Renal pelvis (tissue), 4 donors: ENCODE results near the gene SRGAP1. TPM values are rescaled to one million over a fixed set of nuclear protein-coding genes. Genes with fewer than 3 reads are reported as not detected.
"Not testable (repeated sequence)": the region's sequence is repeated elsewhere in the genome, so short reads cannot be mapped to it uniquely, and the experiment has no call there.

ENCODE experiments used
- DNase-seq: peaks from one replicate; pipeline ENCODE4 v3.0.0-alpha.2; 2013
- polyA plus RNA-seq, 3 donors: library from polyadenylated mRNA; unstranded; fragments of 120-200 nt; gene quantifications; one replicate each; pipeline ENCODE4 v1.2.1, GENCODE V29; 2013; ENCODE audit not compliant: insufficient read length in 3 of 3

Gene SRGAP1
- polyA plus RNA-seq, 3 donors = 19.7 to 33.4 (median 24.3) TPM

DNA sequence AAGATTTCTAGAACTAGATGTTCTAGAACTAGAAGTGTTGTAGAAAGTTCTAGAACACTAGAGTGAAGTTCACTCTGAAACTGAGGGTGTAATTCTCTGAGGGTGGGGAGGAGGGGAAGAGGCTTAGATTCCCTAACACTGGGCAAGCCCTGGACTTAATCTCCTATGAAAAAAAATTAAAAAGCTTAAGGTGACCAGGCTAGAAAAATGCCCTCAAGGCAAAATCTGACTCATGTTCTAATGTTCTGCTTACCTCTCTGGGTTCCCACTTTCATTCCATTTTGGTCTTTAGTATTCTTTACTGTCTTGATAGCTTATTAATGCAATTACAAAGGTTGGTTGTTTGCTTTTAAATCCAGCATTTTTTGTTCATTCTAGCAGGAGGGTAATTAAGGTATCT, 276.1 kb downstream of the SRGAP1 start:
- no peak for DNase-seq

DNA sequence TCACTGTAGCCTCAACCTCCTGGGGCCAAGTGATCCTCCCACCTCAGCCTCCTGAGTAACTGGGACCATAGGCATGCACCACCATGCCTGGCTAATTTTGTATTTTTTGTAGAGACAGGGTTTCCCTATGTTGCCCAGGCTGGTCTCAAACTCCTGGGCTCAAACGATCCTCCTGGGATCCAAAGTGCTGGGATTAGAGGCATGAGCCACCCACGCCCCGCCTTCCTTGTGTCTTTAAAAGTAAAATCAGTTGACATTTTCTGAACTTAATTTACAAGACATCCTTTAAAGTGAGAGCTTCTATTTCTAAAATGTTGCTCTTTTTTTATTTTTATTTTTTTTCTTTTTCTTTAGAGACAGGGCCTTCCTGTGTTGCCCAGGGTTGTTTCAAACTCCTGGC, 276.6 kb downstream of the SRGAP1 start:
- not testable (repeated sequence) for DNase-seq

DNA sequence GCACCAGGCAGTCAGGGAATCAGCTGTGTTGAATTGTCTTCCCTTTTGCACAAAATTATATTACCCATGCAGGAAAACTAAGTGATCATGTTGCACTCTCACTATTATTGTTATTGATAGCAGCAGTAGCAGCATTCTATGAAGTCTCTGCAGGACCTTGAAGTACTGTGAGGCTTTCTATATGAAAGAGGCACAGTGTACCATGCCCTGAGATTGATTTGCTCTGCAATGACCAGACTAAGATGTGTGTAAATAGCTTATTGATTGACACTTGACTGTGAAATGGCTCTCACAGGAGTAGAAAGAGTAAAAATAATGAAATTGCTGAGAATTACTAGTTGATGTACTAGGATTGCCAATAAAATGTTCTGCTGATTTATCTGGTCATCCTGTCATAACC, 277.7 kb downstream of the SRGAP1 start:
- no peak for DNase-seq

DNA sequence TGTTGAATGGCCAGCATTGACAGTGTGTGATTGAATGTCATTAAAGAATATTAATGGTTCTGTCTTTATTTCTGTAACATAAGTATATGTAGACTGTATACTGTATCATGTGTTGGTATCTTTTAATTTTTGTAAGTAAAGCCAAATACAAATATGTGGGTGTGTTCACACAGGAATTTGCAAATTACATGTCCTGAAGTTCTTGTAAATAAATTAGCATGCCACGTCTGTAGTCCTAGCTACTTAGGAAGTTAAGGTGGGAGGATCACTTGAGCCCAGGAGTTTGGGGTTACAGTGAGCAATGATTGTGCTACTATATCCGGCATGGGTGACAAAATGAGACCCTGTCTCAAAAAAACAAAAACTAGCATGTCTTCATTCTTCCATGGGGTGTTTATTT, 278.5 kb downstream of the SRGAP1 start:
- DNase-seq = no peak

DNA sequence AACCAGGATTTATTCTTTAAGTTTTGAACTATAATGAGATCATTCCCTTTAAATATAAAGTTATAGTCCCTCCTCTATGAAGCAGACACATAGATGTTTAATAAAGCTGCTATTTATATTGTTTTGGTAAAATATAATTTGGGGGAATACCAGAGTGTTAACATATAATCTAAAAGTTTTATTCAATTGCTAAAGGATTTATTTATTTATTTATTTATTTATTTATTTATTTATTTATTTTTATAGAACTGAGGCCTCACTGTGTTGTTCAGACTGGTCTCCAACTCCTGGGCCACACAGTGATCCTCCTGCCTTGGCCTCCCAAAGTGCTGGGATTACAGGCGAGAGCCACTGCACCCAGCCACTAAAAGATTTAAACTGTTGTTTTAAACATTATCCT, 278.9 kb downstream of the SRGAP1 start:
- no peak for DNase-seq

DNA sequence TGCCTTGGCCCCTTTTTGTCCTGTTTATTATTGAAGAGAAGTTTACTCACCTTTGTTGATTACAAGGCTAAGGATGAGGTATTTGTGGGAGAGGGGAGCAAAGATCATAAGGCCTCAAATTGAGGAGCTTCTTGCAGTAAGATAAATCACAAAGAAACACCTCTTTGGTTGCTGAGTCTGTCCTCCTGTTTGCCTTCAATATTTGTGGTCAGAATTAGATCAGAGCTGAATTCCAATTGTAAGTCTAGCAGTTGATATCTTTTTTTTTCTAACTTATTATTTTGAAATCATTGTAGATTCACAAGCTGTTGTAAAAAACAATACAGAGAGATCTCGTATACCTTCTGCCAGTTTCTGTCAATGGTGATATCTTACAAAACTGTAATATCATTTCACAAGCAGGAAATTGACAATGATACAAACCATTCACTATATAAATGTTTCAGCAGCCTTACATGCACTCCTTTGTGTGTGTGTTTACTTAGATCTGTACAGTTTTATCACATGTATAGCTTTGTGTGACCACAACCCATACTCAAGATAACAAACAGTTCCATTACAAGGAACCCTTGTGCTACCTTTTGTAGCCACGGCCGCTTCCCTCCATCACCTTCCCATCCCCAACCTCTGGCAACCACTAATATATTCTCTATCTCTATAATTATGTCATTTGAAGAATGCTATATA, 280.2 kb downstream of the SRGAP1 start:
- no peak for DNase-seq

DNA sequence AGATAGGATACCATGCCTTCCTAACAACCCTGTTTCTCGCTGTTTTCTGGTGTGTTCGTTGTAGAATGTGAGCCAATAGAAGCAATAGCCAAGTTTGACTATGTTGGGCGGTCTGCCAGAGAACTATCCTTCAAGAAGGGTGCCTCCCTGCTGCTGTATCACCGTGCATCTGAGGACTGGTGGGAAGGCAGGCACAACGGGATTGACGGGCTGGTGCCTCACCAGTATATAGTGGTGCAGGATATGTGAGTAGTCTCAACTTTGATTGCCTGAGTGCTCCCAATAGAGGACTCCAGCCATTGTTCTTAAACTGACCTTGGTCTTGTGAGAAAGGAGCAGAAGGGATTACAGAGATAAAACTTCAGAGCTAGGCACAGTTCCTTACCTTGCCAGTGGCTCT, 281.4 kb downstream of the SRGAP1 start:
- no peak for DNase-seq

DNA sequence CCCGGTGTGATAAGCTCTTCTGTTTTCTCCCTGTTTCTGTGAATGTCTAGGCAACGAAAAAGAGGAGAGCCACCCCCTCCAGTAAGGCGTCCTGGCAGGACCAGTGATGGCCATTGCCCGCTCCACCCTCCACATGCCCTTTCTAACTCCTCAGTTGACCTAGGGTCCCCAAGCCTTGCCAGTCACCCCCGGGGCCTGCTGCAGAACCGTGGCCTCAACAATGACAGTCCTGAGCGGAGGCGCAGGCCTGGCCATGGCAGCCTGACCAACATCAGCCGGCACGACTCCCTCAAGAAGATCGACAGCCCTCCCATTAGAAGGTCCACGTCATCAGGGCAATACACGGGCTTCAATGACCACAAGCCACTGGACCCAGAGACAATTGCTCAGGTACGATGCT, 283.3 kb downstream of the SRGAP1 start:
- no peak for DNase-seq

DNA sequence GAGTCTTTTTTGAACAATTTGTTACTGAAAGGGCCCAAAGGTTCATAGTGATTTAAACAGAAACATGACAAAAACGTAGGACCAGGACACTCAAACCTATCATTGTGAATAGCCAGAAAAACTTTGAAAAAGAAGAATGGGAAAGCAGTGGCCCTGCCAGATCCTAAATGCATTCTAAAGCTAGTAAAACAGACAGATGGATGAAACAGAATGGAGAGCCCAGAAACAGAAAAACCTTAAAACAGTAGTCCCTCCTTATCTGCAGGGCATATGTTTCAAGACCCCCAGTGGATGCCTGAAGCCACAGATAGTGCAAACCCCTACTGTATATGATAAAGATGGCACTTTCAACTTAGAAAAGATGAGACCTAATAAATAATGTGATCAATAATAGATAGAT, 283.9 kb downstream of the SRGAP1 start:
- no peak for DNase-seq

DNA sequence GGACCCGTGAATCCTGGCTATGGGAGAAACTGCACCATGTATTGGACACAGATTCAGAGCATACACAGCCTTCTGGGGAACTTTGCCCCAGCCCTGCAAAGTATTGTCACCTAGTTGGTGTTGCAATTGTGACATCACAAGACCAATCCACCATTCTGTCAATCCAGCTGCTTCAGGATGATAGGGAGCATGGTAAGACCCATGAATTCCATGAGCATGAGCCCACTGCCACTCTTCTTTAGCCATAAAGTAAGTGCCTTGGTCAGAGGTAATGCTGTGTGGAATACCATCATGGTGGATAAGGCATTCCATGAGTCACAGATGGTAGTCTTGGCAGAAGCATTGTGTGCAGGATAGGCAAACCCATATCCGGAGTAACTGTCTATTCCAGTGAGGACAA, 286.0 kb downstream of the SRGAP1 start:
- not testable (repeated sequence) for DNase-seq

DNA sequence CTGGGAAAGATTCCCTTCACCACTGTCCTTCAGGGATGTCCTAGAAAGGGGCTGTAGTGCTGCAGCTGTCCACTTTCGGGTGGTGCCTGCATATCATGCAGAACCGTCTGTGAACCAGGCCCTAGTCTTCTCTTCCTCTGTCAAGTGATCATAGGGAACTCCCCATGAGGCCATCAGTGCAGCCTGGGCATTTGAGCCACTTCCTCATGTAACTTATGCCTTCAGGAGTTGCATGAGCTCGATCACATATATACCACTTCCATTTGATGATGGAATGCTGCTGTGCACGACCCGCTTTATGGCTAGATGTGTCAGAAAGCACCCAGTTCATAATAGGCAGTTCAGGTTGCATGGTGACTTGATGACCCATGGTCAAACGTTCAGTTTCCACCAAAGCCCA, 287.0 kb downstream of the SRGAP1 start:
- DNase-seq = not testable (repeated sequence)

DNA sequence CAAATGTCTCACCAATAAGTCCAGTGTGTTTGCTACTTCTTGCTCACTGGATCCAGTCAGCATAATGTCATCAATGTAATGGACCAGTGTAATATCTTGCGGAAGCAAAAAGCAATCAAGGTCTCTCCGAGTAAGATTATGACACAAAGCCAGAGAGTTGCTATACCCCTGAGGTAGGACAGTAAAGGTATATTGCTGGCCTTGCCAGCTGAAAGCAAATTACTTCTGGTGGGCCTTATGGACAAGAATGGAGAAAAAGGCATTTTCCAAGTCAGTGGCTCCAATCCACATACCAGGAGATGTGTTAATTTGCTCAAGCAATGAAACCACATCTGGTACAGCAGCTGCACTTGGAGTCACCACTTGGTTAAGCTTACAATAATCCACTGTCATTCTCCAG, 288.2 kb downstream of the SRGAP1 start:
- DNase-seq = not testable (repeated sequence)

DNA sequence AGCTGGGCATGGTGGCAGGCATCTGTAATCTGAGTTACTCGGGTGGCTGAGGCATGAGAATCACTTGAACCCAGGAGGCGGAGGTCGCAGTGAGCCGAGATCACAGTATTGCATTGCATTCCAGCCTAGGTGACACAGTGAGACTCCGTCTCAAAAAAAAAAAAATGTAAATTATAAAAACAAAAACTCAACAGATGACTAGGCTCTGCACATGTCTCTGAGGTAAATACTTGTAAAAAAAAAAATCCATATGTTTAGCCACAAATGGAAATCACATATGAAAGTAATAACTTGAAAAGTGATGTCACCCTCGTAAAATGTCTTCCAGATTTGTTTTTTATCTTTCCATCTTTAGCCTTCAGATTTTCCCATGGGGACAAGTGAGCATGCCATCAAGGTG, 292.6 kb downstream of the SRGAP1 start:
- no peak for DNase-seq

DNA sequence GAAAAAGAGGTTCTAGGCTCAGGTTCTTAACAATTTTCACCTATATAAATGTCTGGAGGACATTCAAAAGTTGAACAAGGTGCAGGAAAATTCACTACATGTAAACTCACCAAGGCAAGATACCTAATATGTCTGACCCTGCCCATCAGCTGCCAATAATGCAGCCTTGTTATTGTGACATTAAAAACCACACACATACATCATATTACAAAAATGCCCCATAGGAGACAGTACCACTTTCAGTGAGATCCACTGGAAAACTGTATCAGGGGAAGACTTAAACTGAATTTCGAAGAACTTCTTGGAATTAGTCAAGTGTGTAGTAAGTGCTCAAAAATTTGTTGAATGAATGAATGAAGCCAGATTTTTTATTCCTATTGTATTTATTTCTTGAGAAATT, 294.5 kb downstream of the SRGAP1 start:
- no peak for DNase-seq

DNA sequence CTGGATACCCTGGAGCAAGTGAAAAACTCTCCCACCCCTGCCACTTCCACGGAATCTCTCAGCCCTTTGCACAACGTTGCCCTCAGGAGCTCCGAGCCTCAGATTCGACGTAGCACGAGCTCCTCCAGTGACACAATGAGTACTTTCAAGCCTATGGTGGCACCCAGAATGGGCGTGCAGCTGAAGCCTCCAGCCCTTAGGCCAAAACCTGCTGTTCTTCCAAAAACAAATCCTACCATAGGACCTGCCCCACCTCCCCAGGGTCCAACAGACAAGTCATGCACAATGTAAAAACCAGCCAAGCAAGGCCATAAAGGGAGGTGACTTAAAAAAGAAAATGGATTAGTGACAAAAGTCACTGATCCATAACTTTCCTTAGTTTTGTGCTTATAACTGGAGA, 297.9 kb downstream of the SRGAP1 start:
- DNase-seq = no peak

DNA sequence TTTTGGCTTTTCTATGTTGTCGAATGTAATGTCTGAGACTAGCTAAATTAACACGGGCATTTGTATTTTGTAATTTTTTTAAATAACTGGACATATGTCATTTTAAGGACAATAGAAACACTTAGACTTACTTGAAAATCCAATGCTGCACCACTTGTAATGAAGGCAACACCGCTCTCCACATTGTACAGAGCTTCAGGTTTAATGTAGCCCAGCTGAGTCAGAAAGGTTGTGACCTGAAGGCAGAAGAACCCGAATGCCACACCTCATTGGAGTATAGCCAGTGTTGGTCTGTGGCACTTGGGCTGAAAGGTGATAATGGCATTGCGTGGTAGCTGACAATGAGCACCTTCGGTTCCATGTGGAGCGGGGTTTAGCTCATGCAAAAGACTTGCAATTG, 298.3 kb downstream of the SRGAP1 start:
- DNase-seq = no peak

DNA sequence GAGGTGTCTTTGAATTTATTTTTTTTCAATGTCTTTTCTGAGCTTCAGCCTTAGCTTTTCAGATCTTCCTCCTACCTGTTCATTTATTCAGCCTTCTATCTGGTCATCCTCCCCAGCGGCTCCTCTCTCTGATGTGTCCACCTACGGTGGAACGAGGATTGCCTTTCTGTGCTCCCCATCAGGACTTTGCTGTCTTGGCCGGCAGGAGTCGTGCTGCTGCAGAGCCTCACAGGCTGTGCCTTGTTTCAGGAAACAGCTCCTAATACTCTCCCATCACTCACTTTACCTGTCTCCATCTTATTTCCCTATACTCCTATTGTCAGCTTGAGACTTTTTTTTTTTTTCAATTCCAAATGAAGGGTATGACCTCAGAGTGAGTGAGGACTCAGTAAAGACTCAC, 300.7 kb downstream of the SRGAP1 start:
- no peak for DNase-seq

DNA sequence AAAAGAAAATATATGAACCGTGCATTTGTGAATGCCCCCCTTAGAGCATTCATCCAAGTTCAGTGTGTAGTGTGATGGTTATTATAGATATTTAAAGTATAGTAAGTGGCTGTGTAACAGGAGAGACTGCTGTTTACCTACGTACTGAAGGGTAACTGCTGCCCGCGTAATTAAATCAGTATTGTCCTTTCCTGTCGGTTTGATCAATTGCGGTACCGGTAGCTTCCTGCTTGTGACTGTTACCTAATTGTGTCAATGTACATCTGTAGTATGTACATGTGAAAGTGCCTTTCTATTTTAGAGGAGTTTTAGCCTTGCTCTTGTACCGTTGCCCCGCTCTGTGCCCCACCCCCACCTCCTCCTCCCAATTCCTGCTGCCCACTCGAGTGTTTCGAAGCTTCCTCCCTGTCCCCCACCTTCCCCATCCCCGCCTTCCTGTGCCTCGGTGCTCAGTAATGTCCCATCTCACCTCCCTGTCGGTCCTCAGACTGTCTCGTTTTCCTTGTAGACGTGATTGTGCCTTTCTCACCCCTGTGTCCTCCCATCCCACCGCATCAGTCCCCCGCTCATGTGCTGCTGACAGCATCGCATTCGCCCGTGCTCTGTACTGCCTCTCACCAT, 302.6 kb downstream of the SRGAP1 start:
- peak; percentile 59 for DNase-seq

DNA sequence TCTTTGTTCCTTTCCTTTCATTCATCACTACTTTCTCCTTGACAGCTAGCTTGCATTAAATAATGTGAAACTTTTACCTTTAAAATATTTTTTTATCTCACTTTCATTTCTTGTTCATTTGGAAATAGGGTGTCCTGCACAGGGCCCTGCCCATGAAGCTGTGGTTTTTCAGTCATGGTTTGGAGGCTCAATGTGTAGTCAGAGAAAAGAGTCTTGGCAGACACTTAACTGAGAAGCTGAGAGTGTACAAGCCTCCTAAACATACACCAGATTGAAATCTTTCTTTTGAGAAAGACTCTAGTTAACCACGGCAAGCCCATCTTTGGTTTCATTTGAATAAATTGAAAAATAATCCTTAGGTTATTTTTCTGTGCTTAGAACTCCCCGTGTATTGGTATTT, 303.4 kb downstream of the SRGAP1 start:
- no peak for DNase-seq

DNA sequence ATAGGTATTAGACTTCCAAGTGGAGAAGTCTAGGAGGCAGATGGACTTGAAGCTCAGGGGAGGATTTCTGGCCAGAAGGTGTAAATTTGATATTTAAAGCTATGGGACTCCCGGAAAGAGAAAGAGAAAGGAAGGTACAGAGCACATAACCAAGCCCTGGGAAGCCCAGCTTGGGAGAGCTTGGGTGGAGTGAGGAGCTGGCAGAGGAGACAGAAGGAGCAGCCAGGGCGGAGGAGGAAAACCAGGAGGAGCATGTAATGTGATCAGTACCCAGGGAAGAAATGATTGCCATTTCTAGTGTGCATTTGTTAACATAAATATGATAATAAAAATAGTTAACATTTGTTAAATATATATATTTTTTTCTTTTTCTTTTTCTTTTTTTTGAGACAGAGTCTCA, 310.2 kb downstream of the SRGAP1 start:
- DNase-seq = no peak

DNA sequence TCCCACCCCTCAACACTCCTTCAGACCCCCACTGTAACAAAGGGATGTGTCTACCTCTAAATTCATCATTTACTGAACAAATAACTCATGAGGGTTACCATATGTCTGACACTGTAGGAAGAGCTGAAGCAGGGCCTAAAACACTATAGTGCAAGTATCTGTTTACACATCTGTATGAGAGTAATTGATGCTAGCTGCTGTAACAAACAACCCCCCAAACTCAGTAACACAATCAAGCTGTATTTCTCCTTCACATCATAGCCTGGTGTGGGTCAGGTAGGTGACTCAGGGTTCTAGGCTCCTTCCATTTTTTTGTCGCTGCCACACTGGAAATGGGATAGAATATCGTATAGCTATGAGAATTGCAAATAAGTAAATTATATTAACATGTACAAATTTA, 312.6 kb downstream of the SRGAP1 start:
- DNase-seq = no peak

DNA sequence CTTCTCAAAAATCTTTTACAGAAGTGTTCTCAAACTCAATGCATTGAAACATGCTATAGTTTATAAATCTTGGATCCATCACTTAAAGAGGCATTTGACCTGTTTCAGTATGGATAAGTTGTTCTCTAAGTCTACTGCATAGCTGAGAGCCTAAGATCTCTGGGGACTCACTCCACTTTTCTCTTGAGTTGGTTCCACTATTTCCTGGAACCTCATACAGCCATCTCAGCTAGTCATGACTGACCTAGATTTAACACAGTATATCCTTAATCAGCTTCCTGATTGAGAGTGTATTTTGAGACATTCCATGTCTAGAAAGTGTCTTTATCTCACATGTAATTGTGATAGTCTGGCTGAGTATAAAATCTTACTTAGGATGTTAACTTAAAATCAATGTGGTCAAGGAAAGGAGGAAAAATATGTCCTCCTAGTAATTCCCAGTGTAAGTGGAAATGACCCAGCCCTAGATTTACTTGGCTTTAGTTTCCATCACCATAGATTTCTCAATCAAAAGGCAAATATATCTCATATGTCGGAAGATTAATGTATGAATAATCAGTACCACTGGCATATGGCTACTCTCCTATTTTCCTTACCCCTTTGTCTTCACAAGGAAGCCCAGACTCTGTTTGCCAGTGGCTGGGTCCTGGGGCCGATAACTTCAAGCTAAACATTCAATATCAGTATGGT, 315.7 kb downstream of the SRGAP1 start:
- DNase-seq = no peak

DNA sequence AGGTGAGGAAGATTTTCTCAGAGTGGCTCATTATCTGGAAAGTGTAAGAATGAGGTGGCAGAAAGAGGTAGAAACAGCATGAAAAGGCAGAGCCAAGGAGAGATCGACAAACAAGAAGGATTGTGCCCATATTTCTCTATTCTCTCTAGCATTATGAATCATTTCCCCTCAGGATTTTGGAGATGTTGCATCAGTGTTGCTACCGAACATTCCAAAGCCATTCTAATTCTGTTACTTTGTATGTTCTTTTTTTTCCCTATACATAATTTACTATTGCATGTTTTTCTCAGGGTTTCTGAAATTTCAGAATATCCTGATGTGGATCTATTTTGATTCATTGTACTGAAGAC, 316.2 kb downstream of the SRGAP1 start:
- DNase-seq = no peak

DNA sequence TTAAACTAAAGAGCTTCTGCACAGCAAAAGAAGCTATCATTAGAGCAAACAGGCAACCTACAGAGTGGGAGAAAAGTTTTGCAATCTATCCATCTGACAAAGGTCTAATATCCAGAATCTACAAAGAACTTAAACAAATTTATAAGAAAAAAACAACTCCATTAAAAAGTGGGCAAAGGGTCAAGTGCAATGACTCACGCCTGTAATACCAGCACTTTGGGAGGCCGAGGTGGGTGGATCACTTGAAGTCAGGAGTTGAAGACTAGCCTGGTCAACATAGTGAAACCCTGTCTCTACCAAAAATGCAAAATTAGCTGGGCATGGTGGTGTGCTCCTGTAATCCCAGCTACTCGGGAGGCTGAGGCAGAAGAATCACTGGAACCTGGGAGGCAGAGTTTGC, 322.1 kb downstream of the SRGAP1 start:
- not testable (repeated sequence) for DNase-seq
